ENCODE data around the gene PITX2.

Gene PITX2

GRCh38 chr4:110621839-110622751 is 782 bp downstream of the PITX2 start:
- DNase-seq, result no peak

GRCh38 chr4:110621328-110621812 is 1.5 kb downstream of the PITX2 start:
- no peak for DNase-seq

- no peak for DNase-seq
Observed at GRCh38 chr4:110620691-110621327, 2.1 kb downstream of the PITX2 start.

GRCh38 chr4:110620322-110620690 is 2.6 kb downstream of the PITX2 start:
- no peak for DNase-seq

- no peak for DNase-seq
Observed at GRCh38 chr4:110619463-110620247, 3.2 kb downstream of the PITX2 start.

GRCh38 chr4:110618581-110619462 is 4.1 kb downstream of the PITX2 start:
- DNase-seq, result no peak

- no peak for DNase-seq
Observed at GRCh38 chr4:110617646-110618580, 5.0 kb downstream of the PITX2 start.

- no peak for DNase-seq
Observed at GRCh38 chr4:110617075-110617640, 5.7 kb downstream of the PITX2 start.

GRCh38 chr4:110616238-110617074 is 6.4 kb downstream of the PITX2 start:
- DNase-seq, result no peak

- no peak for DNase-seq
Observed at GRCh38 chr4:110615353-110616237, 7.3 kb downstream of the PITX2 start.

GRCh38 chr4:110614976-110615352 is 7.9 kb downstream of the PITX2 start:
- no peak for DNase-seq

GRCh38 chr4:110614173-110614963 is 8.5 kb downstream of the PITX2 start:
- no peak for DNase-seq

- DNase-seq, result no peak
Observed at GRCh38 chr4:110613745-110614144, 9.1 kb downstream of the PITX2 start.

- DNase-seq, result no peak
Observed at GRCh38 chr4:110612631-110613269, 10.1 kb downstream of the PITX2 start.

- DNase-seq, result no peak
Observed at GRCh38 chr4:110611968-110612447, 10.9 kb downstream of the PITX2 start.

- DNase-seq, result no peak
Observed at GRCh38 chr4:110610940-110611831, 11.7 kb downstream of the PITX2 start.
